GM19023 (cell line): Measurements from ENCODE around the gene FBXW12.
"Not testable (repeated sequence)": the region's sequence is repeated elsewhere in the genome, so short reads cannot be mapped to it uniquely, and the experiment has no call there.

ENCODE experiments used
- ATAC-seq: cut with Tn5 transposase; IDR thresholded peaks from one replicate; pipeline ENCODE4 v1.9.1; 2021; ENCODE audit warnings: mild to moderate bottlenecking, moderate library complexity; ENCODE audit not compliant: unreplicated experiment

The FBXW12 gene, protein sequence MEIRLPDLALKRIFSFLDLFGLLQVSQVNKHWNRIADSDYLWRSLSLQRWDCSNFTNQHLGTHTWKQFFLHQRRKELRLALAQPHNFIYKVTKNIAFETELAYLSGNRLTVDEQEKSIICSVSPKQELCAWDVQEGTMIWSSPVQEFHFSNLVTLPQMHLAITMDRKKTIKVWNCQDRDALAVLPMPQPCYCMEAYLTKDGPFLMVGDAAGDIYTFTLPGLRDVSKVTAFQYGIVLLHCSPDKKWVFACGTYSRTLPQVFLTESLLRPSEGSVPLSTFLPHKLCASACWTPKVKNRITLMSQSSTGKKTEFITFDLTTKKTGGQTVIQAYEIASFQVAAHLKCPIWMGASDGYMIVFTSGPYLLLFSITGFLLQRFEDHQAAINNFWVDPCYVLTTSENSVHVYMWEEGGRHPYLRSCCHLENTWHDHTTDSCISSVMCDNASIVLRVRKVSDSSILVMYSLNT

DNA sequence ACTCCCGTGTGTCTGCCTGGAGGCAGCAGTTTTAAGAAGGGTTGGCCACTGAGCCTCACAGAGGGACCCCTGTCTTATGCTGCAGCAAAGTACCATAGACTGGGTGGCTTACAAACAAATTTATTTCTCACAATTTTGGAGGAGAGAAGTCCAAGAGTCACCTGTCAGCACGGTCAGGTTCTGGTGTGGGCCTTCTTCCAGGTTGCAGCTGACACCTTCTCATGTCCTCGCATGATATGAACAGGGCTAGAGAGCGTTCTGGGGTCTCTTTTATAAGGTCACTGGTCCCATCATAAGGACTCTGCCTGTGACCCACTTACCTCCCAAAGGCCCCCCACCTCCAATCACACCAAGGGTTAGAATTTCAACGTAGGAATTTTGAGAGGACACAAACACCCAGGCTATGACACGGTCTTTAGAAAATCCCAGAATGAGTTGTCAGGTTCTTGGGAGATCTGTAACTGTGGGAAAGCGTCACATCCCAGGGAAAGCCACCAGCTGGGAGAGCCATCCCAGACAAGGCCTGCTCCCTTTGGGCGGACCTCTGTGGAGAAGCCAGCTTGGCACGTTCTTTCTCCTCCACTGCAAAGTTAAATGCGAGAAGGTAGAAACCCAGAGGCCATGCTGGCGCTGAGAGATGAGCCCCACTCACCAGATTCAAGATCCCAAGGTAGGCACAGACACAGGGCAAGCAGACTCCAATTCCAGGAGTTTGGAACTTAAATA, at the start of gene FBXW12:
FBXW12 (plus strand) TSS at position 569 of the 726 bp plus-strand sequence. CDS start 549 bp downstream, outside the sequence.
- no peak for ATAC-seq

DNA sequence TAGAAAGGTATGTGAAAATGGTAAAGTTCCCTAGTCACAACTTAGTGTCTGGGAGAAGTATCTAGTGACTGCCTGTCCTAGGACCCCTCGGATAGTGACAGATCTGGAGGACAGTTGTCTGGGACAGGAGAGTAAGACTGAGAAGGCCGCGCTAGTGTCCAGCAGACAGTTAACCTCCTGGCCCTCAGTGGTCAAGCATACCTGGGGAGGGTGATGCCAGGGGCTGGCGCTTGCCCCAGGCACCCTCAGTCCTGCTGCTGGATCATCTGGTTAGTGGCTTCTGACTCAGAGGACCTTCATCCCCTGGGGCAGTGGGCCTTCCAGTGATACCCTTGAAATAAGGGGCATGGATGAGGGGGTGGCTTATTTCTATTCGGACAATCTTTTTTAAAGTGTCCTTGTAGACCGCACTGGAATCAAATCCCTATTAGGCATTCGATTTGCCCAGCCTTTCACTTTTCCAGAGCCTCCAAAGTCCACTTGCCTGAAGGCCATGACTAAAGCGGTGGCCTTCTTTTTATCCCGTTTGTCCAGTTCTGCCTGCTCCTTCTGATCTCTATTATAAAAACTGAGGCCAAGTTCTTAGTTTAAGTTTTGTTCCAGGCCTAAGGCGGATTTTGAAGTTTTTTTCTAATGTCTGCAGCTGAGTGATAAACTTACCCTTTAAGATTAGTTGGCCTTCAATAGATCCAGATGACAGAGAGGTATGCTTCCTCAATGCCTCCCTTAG, 40.1 kb upstream of the FBXW12 start:
- ATAC-seq: not testable (repeated sequence)

DNA sequence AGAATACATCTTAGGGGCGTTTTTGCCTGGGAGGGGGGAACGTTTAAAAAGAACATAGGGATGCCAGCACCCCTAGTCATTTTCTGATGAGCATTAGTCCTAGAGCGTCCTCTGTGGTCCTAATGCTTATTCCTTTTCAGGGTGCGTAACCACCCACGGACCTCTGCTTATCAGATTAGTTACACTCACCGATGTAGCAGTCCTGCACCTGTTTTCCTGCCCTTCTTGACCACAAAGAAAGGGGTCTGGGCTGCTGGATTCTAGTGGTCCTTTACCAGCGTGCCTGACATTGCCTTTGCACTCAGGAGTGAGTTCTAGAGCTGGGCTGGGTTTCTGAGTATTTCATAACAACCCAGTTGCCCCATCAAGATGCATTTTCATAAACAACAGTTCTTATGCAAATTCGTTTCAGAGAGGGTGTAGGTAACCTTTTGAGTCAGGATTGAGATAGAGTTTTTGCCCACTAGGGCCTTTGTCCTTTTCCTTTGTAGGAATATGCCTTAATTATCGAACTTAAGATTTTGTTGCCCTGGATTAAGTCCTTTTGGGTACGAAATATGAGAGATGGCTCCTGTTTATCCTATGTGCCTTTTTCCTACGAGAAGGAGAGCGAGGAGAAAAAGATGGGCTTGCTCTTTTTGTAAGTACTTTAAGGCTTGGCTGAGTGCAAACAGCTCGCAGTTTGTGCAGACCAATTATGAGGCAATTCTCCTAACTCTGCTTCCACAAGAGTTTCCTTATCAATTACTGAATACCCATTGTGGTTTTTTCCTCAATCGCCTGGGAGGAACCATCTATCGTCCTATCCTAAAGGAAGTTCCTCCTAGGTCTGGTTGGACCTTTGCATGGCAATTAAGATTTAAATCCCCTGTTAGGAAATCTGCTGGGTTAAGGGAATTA, 38.4 kb upstream of the FBXW12 start, which contains the start of gene SPINK8:
SPINK8 (minus strand) TSS at position 316 of the 900 bp plus-strand sequence. CDS start 5,320 bp downstream, outside the sequence.
- not testable (repeated sequence) for ATAC-seq

DNA sequence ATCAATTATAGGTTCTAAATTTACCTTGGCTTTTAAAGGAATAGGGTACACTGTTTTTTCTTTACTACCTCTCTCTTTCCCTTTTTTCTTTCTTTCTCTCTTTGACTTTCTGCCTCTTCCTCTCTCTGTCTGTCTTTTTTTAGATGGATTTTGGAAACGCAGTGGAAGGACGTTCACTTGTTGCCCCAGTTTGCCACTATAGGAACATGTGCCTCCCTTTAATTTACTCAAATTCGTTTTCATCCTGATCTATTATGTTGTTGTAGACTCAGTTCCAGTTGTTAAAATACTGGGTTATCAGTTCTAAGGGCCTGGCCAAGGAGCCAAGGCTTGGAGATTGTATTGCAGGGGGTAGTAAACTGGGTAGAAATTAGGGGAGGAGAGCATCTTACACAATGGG, 37.4 kb upstream of the FBXW12 start:
- no peak for ATAC-seq

DNA sequence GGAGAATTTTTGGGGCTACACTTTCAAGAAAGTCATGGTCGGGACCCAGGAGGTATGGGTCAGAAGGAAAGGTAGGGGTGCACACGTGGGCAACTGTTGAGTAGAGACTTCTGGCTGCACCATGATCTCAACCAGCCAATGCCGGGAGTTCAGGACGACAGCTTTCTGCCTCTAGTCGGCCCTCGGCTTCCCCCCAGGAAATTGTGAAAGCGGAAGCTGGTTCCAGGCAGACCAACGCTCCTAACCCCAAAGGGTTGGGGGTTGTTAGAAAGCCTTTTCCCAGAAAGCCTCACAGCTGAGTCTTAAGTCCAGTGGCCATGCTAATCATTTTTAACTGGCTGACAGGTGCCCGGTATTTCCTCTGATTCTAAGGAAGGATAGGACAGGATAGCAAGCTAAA, 36.7 kb upstream of the FBXW12 start:
- ATAC-seq: not testable (repeated sequence)

DNA sequence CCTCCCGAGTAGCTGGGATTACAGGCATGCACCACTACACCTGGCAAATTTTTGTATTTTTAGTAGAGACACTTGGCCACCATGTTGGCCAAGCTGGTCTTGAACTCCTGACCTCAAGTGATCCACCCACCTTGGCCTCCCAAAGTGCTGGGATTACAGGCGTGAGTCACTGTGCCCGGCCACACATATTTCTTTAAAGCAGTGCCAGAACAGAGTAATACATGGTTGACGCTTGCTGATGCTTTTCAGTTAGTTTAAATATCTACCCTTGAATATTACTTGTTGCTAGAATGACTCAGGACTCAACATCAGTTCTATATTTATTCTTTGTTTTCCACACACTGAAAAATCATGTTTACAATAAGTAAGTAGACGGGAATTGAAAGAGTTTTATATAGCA, 34.5 kb upstream of the FBXW12 start:
- ATAC-seq: not testable (repeated sequence)

DNA sequence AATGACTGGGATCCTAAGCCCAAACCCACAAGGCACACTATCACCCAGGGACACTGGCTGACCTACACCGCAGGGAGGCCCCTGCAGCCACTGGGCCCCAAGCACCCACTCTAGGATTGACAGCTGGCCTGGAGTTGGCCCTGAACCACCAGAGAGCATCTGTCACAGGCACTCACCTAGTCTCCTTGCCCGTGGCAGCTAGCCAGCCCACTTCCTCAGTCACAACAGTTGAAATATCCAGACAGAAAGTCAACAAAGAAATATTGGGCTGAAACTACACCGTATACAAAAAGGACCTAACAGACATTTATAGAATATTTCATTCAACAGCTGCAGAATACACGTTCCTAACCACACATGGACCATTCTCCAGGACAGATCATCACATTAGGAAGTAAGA, 33.4 kb upstream of the FBXW12 start:
- no peak for ATAC-seq

DNA sequence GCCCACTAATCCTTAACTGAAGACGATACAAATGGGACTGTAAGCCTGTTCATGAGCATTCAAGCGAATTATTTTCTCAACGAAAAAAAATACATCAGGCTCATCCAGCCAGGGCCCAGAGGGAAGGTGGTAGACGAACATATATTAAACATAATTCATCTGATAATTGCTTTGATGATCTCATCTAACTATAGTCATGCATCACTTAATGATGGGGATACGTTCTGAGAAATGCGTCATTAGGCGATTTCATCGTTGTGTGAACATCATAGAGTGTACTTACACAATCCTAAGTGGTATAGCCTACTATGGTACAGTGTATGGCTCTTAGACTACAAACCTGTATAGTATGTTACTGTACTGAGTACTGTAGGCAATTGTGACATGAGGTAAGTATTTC, 28.6 kb upstream of the FBXW12 start:
- no peak for ATAC-seq

DNA sequence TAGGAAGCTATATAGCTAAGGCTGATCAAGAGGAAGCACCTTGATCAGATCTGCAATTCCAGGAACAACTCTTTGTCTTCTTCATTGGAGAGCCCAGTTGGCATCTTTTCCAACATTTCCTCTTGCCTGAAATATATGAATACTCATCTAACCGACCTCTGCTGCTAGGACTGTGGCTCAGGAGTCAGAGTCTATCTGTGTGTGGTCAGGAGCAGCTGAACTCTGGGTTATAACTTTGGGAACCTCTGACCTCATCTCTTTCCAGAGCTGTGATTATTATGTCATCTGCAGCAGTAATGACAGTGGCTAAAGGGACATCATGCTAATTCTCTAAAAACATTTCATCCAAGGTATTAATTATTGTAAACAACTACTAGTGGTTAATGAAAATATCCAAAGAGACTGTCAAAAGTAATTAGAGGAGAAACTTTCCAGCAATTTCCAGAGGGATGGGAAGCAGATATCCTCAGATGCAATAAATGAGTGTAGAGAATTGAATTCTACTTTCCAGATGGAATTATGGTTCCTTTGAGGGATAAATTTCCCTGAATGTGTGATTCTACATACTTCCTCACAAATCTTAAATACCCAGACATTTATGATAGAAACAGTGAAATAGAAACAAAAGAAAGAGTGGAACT, 27.0 kb upstream of the FBXW12 start:
- ATAC-seq: no peak

DNA sequence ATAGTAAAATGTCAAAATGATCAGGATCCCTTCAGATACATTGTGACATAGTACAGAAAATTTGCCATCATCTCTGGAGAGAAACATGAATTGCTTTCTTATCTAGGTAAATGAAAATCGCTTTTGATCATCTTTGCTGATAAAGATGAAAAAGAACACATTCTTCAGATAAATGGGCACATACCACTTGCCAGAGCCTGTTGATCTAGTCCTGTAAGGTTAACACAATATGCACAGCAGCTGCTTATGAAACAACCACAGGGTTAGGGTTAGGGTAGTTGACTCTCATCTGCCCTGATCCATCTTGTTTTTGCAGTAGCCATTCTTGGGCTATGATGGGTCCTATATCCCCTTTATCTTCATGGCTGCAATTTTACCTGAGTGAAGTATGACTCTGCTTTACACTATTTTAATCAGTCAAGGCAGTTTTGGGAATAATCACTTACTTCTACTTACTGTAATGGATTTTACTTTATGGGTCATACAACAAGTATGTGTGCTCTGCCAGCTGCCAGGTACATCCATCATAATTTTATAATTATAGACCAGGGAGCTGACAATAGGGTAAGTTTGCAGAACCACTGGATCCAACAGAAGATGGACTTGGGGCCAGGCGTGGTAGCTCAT, 26.0 kb upstream of the FBXW12 start:
- no peak for ATAC-seq

DNA sequence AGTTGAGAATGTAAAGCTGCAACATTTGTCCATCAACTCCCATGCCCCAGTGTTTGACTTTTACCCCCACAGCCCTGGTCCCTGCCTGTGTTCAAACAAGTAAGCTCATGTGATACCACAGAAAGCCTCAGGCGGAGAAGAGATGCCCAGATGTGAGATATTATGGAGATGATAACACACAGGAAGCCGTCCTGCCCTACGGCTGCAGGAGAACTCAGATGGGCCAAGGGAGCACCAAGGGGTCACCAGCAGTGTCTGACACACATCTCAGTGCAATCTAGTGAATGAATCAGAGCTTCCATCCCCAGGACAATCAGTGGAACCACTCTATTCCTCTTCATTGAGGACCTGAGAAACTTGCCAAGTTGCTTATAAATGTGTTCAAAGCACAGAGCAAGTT, 24.5 kb upstream of the FBXW12 start:
- no peak for ATAC-seq

DNA sequence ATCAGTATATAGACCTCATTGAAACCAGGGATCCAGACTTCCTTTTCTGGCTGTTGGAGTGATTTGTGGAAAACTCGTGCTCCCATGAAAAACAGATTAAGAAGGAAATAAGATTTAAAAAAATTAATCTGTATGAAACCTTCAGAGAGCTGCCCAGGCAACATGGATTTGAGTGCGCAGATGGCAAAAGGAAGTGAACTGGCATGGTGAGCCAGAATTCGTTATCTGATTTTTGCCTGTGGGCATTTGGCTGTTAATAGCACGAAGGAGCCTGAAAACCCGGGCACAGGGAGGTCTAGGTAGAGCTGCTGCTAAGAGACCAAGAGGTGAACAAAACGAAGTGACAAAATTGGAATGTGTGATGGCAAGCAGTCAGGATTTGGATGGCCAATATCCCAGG, 19.5 kb upstream of the FBXW12 start:
- no peak for ATAC-seq

DNA sequence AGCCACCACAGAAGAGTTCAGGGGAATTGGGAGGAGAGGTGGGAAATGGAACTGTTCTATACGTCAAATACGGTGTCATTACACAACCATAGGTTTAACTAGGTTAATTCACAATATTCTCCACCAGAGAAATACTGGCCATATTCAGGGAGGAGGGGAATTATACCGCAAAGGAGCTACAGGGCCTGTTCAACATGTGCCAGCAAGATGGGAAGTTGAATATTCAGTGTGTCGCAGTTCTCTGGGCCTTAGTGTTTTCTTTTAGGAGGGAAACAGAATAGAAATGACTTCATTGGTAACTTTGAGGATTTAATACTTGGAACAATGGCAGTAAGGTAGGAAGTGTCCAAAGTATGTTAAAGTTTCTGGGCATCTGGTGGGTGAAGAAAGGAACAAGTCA, 18.0 kb upstream of the FBXW12 start:
- no peak for ATAC-seq

DNA sequence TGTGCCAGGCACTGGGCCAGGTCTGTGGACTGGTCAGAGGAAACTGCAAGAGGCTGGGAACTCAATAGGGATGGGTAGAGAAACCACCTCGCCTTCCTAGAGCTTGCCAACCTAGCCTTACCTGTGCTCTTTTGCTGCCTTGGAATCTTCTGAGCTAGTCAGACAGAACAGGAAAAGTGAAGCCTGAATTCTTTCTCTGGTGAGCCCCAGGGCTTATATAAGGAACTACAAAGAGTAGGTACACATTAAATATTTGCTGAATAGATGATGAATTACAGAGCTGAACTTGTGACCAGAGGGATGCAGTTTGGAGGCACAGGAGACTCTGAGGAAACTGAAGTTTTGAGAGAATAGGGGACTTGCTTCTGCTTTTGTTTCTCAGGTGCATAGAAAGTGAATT, 15.6 kb upstream of the FBXW12 start:
- no peak for ATAC-seq

DNA sequence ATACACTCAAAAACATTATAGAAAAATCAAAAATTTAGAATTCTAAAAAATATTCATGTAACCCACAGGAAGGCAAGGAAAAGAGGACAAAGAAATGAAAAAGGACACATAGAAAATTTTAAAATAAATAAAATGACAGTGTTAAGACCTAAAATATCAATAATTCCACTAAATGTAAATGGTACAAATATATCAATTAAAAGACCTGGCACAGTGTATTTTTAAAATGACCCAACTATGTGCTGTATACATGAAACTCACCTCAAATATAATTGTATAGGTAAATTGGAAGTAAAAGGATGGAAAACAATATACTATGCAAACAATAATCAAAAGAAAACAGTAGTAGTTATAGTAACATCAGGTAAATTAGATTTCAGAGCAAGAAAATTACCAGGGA, 10.1 kb upstream of the FBXW12 start:
- no peak for ATAC-seq

DNA sequence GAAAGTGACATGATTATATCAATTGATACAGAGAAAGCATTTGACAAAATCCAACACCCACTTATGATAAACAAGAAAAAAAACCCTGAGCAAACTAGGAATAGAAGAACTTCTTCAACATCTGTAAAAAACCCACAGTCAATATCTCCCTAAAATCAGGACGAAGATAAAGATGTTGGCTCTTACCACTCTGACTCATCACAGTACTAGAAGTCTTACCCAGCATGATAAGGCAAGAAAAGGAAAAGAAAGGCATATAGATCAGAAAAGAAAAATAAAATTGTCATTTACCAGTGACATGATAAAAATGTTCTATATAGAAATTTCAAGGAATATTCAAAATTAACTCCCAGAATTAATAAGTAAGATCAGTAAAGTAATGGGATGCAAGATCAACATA, 7.2 kb upstream of the FBXW12 start:
- ATAC-seq: no peak

DNA sequence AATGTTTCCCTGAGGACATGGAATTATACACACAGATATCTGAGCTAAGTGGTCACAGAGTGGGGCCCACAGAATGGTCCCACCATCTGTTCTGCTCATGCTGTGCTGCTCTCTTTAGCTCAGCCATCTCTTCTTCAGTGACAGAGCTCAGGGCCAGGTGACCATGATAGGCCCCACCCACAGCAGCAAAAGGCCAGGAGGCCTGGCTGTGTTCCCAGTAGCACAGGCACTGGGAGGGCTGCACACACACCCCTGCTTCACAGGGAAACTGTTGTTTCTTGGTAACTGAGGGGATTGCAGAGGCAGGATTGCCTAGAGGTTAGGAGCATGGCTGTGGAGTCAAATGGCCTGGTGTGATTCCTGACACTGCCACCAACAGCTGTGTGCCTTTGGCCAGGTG, 4.8 kb upstream of the FBXW12 start:
- ATAC-seq: no peak

DNA sequence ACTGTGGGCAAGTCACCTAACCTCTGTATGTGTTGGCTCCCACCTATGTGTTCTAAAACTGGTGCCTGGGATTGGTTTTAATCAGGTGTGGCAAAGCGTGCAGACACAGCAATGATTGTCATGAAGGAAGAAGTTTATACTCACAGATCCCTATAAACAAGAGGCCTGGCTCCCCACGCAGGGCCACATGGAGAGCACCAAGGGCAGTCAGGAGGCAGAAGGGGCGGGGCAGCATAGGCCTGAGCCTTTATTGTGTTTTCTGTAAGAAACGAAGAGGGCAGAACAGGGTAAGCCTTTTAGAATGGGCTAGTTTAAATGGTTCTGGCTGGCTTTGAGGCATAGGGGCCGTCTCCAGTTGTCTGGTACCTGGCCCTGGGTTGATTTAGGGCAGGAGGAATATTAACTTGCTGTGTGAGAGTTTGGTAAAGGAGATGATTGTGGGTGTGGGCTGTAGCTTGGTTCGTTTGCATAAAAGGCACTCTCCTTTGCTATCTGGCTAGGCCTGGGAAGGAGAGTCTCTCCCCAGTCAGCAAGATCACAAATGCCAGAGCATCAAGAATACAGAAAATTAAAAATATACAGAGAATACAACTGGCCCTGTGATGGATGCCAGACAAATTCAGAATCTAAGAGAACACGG, 2.2 kb upstream of the FBXW12 start:
- ATAC-seq: no peak

DNA sequence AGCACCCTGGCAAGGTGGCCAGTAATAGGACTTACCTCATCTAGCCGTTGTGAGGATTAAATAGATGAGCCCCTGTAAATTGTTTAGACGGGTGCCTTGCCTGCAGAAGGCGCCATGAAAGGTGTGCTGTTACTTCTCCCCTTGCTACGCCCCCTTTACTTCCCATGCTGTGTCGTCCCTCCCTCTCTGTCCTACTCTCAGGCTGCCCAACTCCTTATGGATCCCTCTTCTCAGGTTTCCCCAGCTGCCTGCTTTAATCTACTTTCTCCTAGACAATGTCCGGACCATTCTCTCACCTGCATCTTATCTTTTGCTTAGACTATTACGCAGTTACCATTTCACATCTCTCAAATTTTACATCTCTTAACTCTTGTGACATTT, 1.7 kb upstream of the FBXW12 start:
- ATAC-seq: no peak
